ENCODE results near the gene HEXIM2.
A peak's percentile ranks its signal among the peaks of the same experiment; 100 is the strongest.

The HEXIM2 gene

GRCh38 chr17:45138911-45139532 lies 22.7 kb upstream of the HEXIM2 start:
- no peak overlapping the region for H3K4me3 ChIP-seq (ENCODE audit: low read depth, low read length)
- no peak for DNase-seq (ENCODE audit: low read depth)
- TF ChIP-seq CTCF (IDR thresholded peaks at IDR 0.05; ENCODE audit: low read depth, low read length, missing control alignments) = no peak

GRCh38 chr17:45139533-45139920 lies 22.1 kb upstream of the HEXIM2 start:
- H3K4me3 ChIP-seq (ENCODE audit: low read depth, low read length) = no peak overlapping the region
- no peak for TF ChIP-seq CTCF (IDR thresholded peaks at IDR 0.05; ENCODE audit: low read depth, low read length, missing control alignments)
- no peak for DNase-seq (ENCODE audit: low read depth)

- no peak overlapping the region for H3K4me3 ChIP-seq (ENCODE audit: low read depth, low read length)
- DNase-seq (ENCODE audit: low read depth) = no peak
- TF ChIP-seq CTCF (IDR thresholded peaks at IDR 0.05; ENCODE audit: low read depth, low read length, missing control alignments) = no peak
Observed at GRCh38 chr17:45143094-45143670, 18.5 kb upstream of the HEXIM2 start.

GRCh38 chr17:45143767-45144198 lies 17.9 kb upstream of the HEXIM2 start:
- H3K4me3 ChIP-seq (ENCODE audit: low read depth, low read length) = peak overlapping the region; percentile 24; the same call in 1 of the 2 replicates
- no peak for TF ChIP-seq CTCF (IDR thresholded peaks at IDR 0.05; ENCODE audit: low read depth, low read length, missing control alignments)
- no peak for DNase-seq (ENCODE audit: low read depth)

GRCh38 chr17:45144199-45145034 lies 17.3 kb upstream of the HEXIM2 start:
- TF ChIP-seq CTCF (IDR thresholded peaks at IDR 0.05; ENCODE audit: low read depth, low read length, missing control alignments) = no peak
- peak overlapping the region; percentile 33 for H3K4me3 ChIP-seq (ENCODE audit: low read depth, low read length)
- no peak for DNase-seq (ENCODE audit: low read depth)

- no peak for TF ChIP-seq CTCF (IDR thresholded peaks at IDR 0.05; ENCODE audit: low read depth, low read length, missing control alignments)
- no peak for DNase-seq (ENCODE audit: low read depth)
- no peak overlapping the region for H3K4me3 ChIP-seq (ENCODE audit: low read depth, low read length)
Observed at GRCh38 chr17:45145035-45145389, 16.7 kb upstream of the HEXIM2 start.
